Measurements from ENCODE around the gene ACKR2.
A peak's percentile ranks its signal among the peaks of the same experiment; 100 is the strongest.

The ACKR2 gene

GRCh38 chr3:42829083-42829627 lies 19.9 kb downstream of the ACKR2 start:
- no peak for DNase-seq (ENCODE audit: low read depth in 2 of 3, low spot score in 2 of 3)

- no peak for DNase-seq (ENCODE audit: low read depth in 2 of 3, low spot score in 2 of 3)
Measured at GRCh38 chr3:42829628-42830436, 20.6 kb downstream of the ACKR2 start.

- no peak for DNase-seq (ENCODE audit: low read depth in 2 of 3, low spot score in 2 of 3)
Measured at GRCh38 chr3:42830437-42831320, 21.4 kb downstream of the ACKR2 start.

GRCh38 chr3:42831321-42831713 lies 22.1 kb downstream of the ACKR2 start:
- DNase-seq (ENCODE audit: low read depth in 2 of 3, low spot score in 2 of 3), result peak; percentile 33 to 82 (median 67)

- DNase-seq (ENCODE audit: low read depth in 2 of 3, low spot score in 2 of 3), result no peak
Measured at GRCh38 chr3:42836150-42837123, 27.2 kb downstream of the ACKR2 start.

- DNase-seq (ENCODE audit: low read depth in 2 of 3, low spot score in 2 of 3), result no peak
Measured at GRCh38 chr3:42838571-42838970, 29.3 kb downstream of the ACKR2 start.

- DNase-seq (ENCODE audit: low read depth in 2 of 3, low spot score in 2 of 3), result no peak
Measured at GRCh38 chr3:42839616-42840015, 30.4 kb downstream of the ACKR2 start.

- no peak for DNase-seq (ENCODE audit: low read depth in 2 of 3, low spot score in 2 of 3)
Measured at GRCh38 chr3:42841332-42841731, 32.1 kb downstream of the ACKR2 start.

GRCh38 chr3:42843713-42844411 lies 34.6 kb downstream of the ACKR2 start:
- no peak for DNase-seq (ENCODE audit: low read depth in 2 of 3, low spot score in 2 of 3)

- DNase-seq (ENCODE audit: low read depth in 2 of 3, low spot score in 2 of 3), result no peak
Measured at GRCh38 chr3:42844412-42844713, 35.1 kb downstream of the ACKR2 start.

- DNase-seq (ENCODE audit: low read depth in 2 of 3, low spot score in 2 of 3), result no peak
Measured at GRCh38 chr3:42844815-42845214, 35.6 kb downstream of the ACKR2 start.

- no peak for DNase-seq (ENCODE audit: low read depth in 2 of 3, low spot score in 2 of 3)
Measured at GRCh38 chr3:42846685-42847522, 37.7 kb downstream of the ACKR2 start.

GRCh38 chr3:42847731-42848130 lies 38.5 kb downstream of the ACKR2 start:
- no peak for DNase-seq (ENCODE audit: low read depth in 2 of 3, low spot score in 2 of 3)

- no peak for DNase-seq (ENCODE audit: low read depth in 2 of 3, low spot score in 2 of 3)
Measured at GRCh38 chr3:42849017-42849416, 39.8 kb downstream of the ACKR2 start.

GRCh38 chr3:42850263-42850662 lies 41.0 kb downstream of the ACKR2 start:
- DNase-seq (ENCODE audit: low read depth in 2 of 3, low spot score in 2 of 3), result no peak

- no peak for DNase-seq (ENCODE audit: low read depth in 2 of 3, low spot score in 2 of 3)
Measured at GRCh38 chr3:42851228-42851834, 42.1 kb downstream of the ACKR2 start.

GRCh38 chr3:42852441-42852840 lies 43.2 kb downstream of the ACKR2 start:
- no peak for DNase-seq (ENCODE audit: low read depth in 2 of 3, low spot score in 2 of 3)

GRCh38 chr3:42853056-42853455 lies 43.8 kb downstream of the ACKR2 start:
- no peak for DNase-seq (ENCODE audit: low read depth in 2 of 3, low spot score in 2 of 3)

- DNase-seq (ENCODE audit: low read depth in 2 of 3, low spot score in 2 of 3), result no peak
Measured at GRCh38 chr3:42853739-42854302, 44.6 kb downstream of the ACKR2 start.

Measured in activated CD8-positive, alpha-beta memory T cell treated with anti-CD3 and anti-CD28 coated beads for 48 hours (primary cell).